OCI-LY1 (cell line): ENCODE measurements around the gene MORC3.

Experiments
- H2AFZ ChIP-seq: fragments of 200-600 bp; sonication (generic), shearing (Covaris generic); 2 replicates; pipeline ENCODE4 v1.6.0; 2014; ENCODE audit warnings: antibody characterized with exemption, mild to moderate bottlenecking, low read length
- H3F3A ChIP-seq: fragments of 200-600 bp; sonication (generic), shearing (Covaris generic); 2 replicates; pipeline ENCODE4 v1.6.0; 2014; ENCODE audit warnings: mild to moderate bottlenecking, antibody characterized with exemption, low read length, moderate library complexity; ENCODE audit not compliant: insufficient read depth
- H3K27ac ChIP-seq: fragments of 200-600 bp; sonication (generic); 2 replicates; pipeline ENCODE4 v1.5.1; 2014; ENCODE audit warnings: low read length, mixed run types, mild to moderate bottlenecking, low read depth; ENCODE audit not compliant: poor library complexity, severe bottlenecking
- H3K27me3 ChIP-seq: fragments of 200-600 bp; sonication (generic); 2 replicates; pipeline ENCODE4 v1.6.0; 2014; ENCODE audit warnings: antibody characterized with exemption, mild to moderate bottlenecking, low read length, moderate library complexity; ENCODE audit not compliant: insufficient read depth
- H3K36me3 ChIP-seq: fragments of 200-600 bp; sonication (generic); 2 replicates; pipeline ENCODE4 v1.6.1; 2014; ENCODE audit warnings: mild to moderate bottlenecking, antibody characterized with exemption, low read length, moderate library complexity, mixed read lengths; ENCODE audit not compliant: insufficient read depth
- H3K4me1 ChIP-seq: fragments of 200-600 bp; sonication (generic); 2 replicates; pipeline ENCODE4 v1.5.1; 2014; ENCODE audit warnings: mild to moderate bottlenecking, low read length, moderate library complexity; ENCODE audit not compliant: insufficient read depth, severe bottlenecking
- H3K4me2 ChIP-seq: fragments of 200-600 bp; sonication (generic), shearing (Covaris generic); 2 replicates; pipeline ENCODE4 v1.6.1; 2014; ENCODE audit warnings: low read length
- H3K4me3 ChIP-seq: fragments of 200-600 bp; sonication (generic); 2 replicates; pipeline ENCODE4 v1.5.1; 2014; ENCODE audit warnings: low read length, low read depth, mild to moderate bottlenecking, mixed read lengths; ENCODE audit not compliant: poor library complexity, severe bottlenecking
- H3K79me2 ChIP-seq: fragments of 200-600 bp; shearing (Covaris generic); 2 replicates; pipeline ENCODE4 v1.6.1; 2016; ENCODE audit warnings: mixed run types, low read length, mixed read lengths; ENCODE audit not compliant: insufficient read depth
- H3K9ac ChIP-seq: fragments of 200-600 bp; sonication (generic), shearing (Covaris generic); 2 replicates; pipeline ENCODE4 v1.6.1; 2014; ENCODE audit warnings: mild to moderate bottlenecking, low read length, mixed read lengths
- H3K9me2 ChIP-seq: fragments of 200-600 bp; sonication (generic), shearing (Covaris generic); 2 replicates; pipeline ENCODE4 v1.6.1; 2014; ENCODE audit warnings: low read depth, mild to moderate bottlenecking, low read length, mixed read lengths
- H3K9me3 ChIP-seq: fragments of 200-600 bp; shearing (Covaris generic); 2 replicates; pipeline ENCODE4 v1.6.1; 2014; ENCODE audit warnings: low read length, mixed read lengths
- H4K20me1 ChIP-seq: fragments of 200-600 bp; sonication (generic), shearing (Covaris generic); 2 replicates; pipeline ENCODE4 v1.6.0; 2016; ENCODE audit warnings: mild to moderate bottlenecking, low read length; ENCODE audit not compliant: insufficient read depth
- CTCF ChIP-seq: fragments of 200-600 bp; sonication (generic), shearing (Covaris generic); IDR thresholded peaks from 2 replicates; pipeline ENCODE4 v1.5.1; 2017; ENCODE audit warnings: mild to moderate bottlenecking, antibody characterized with exemption, low read length, moderate library complexity, mixed read lengths
- EZH2 ChIP-seq: fragments of 200-600 bp; sonication (generic), shearing (Covaris generic); IDR thresholded peaks from 2 replicates; pipeline ENCODE4 v1.8.0; 2017; ENCODE audit warnings: borderline replicate concordance, mixed run types, mild to moderate bottlenecking, antibody characterized with exemption, low read length, moderate library complexity, mixed read lengths

MORC3 gene

GRCh38 chr21:36385233-36386030 is 65.4 kb downstream of the MORC3 start, which contains the start of gene CHAF1B:
TSS of gene CHAF1B (plus strand) at chr21:36385392. CDS start at chr21:36386137, 745 bp downstream.
- Histone ChIP-seq H4K20me1 (no peaks in the 10 kb centered on the region), H3K4me1 (peaks cover 7% of the 10 kb centered on the region), H2AFZ (0 out of 2 replicates have a peak within 1 kb of the TSS, but pooled peaks have one; percentile 21), H3K9ac (peak within 1 kb of the TSS; percentile 93), H3K4me3 (peak within 1 kb of the TSS; percentile 96), H3K27me3 (no peaks in the 10 kb centered on the region), H3K9me2 (no peaks in the 10 kb centered on the region), H3K27ac (no peak within 1 kb of the TSS), H3K4me2 (peak within 1 kb of the TSS; percentile 63), H3K9me3 (no peaks in the 10 kb centered on the region), H3F3A (no peaks in the 10 kb centered on the region), H3K79me2 (no peaks in the 10 kb centered on the region), H3K36me3 (peaks cover 30% of the 10 kb centered on the region)
- TF ChIP-seq EZH2 (no peak), CTCF (no peak)

- Histone ChIP-seq H3K36me3 (peaks cover 37% of the 10 kb centered on the region), H3K27me3 (no peaks in the 10 kb centered on the region), H3K9me3 (no peaks in the 10 kb centered on the region), H3K4me2 (peak overlapping the region; percentile 63), H4K20me1 (no peaks in the 10 kb centered on the region), H3F3A (no peaks in the 10 kb centered on the region), H3K79me2 (no peaks in the 10 kb centered on the region), H3K9ac (peak overlapping the region; percentile 93), H2AFZ (no peak overlapping the region), H3K4me1 (peaks cover 7% of the 10 kb centered on the region), H3K9me2 (no peaks in the 10 kb centered on the region), H3K27ac (no peak overlapping the region), H3K4me3 (peak overlapping the region; percentile 96)
- TF ChIP-seq CTCF (no peak), EZH2 (no peak)
These were observed 66.1 kb downstream of the MORC3 start for GRCh38 chr21:36386031-36386642.

- no peak overlapping the region for H3K4me3 ChIP-seq
- H3K9ac ChIP-seq, result no peak overlapping the region
- H3K9me2 ChIP-seq, result no peaks in the 10 kb centered on the region
- H3K36me3 ChIP-seq, result peaks cover 46% of the 10 kb centered on the region
- H4K20me1 ChIP-seq, result no peaks in the 10 kb centered on the region
- H3K27me3 ChIP-seq, result no peaks in the 10 kb centered on the region
- H3F3A ChIP-seq, result no peaks in the 10 kb centered on the region
- no peak overlapping the region for H2AFZ ChIP-seq
- H3K79me2 ChIP-seq, result no peaks in the 10 kb centered on the region
- H3K27ac ChIP-seq, result no peak overlapping the region
- H3K9me3 ChIP-seq, result no peaks in the 10 kb centered on the region
- TF ChIP-seq EZH2 (no peak), CTCF (no peak)
- H3K4me1 ChIP-seq, result peaks cover 7% of the 10 kb centered on the region
- no peak overlapping the region for H3K4me2 ChIP-seq
These were observed 68.1 kb downstream of the MORC3 start for GRCh38 chr21:36388096-36388495.
